Cardiac ventricle fibroblast (primary cell): Measurements from ENCODE around the gene TUBB1. TPM values are rescaled to one million over a fixed set of nuclear protein-coding genes. Genes with fewer than 3 reads are reported as not detected.

Experiments used
- total RNA-seq: library from RNA; depleted of rRNA; stranded (reverse); fragments of >200 nt; gene quantifications from 2 replicates; pipeline ENCODE4 v1.2.3, GENCODE V29; 2015

The TUBB1 gene
- not detected in 2 replicates for total RNA-seq

GRCh38 chr20:59019217-59019616 is at the start of gene TUBB1:
Gene TUBB1, plus strand, starts transcription at chr20:59019429. Its CDS starts 94 bp downstream, at chr20:59019523.

GRCh38 chr20:58980711-58981627 is 38.3 kb upstream of the TUBB1 start, which contains the start of gene NELFCD:
Gene NELFCD, plus strand, starts transcription at chr20:58981256. Its CDS starts 54 bp downstream, at chr20:58981310.

GRCh38 chr20:59006864-59007664 is 12.2 kb upstream of the TUBB1 start, which contains the start of gene CTSZ:
Gene CTSZ, minus strand, starts transcription at chr20:59007254. Its CDS starts 126 bp downstream, at chr20:59007128.

GRCh38 chr20:59032023-59032712 is 12.9 kb downstream of the TUBB1 start, which contains the start of gene ATP5F1E:
Gene ATP5F1E, minus strand, starts transcription at chr20:59032335. Its CDS starts 84 bp downstream, at chr20:59032251.

GRCh38 chr20:59042151-59042795 is 23.0 kb downstream of the TUBB1 start, which contains the start of gene PRELID3B:
Gene PRELID3B, minus strand, starts transcription at chr20:59042786. Its CDS starts 56 bp downstream, at chr20:59042730.

Other genes with a start within 250 kb of the TUBB1 start
- gene GNAS-AS1, start 168.5 kb upstream of the TUBB1 start, total RNA-seq: 0.49 and 0.75 TPM in 2 replicates
- gene GNAS, start 166.7 kb upstream of the TUBB1 start, total RNA-seq: 647 and 679 TPM in 2 replicates
- 27.8 and 31.4 TPM in 2 replicates for gene NELFCD, start 38.2 kb upstream of the TUBB1 start, total RNA-seq
- gene CTSZ, start 12.2 kb upstream of the TUBB1 start, total RNA-seq: 113 and 136 TPM in 2 replicates
- gene ATP5F1E, start 12.9 kb downstream of the TUBB1 start, total RNA-seq: 18.9 TPM in 2 replicates
- 19.5 and 22.3 TPM in 2 replicates for gene PRELID3B, start 23.4 kb downstream of the TUBB1 start, total RNA-seq
- gene ZNF831, start 144.4 kb downstream of the TUBB1 start, total RNA-seq: not detected in 2 replicates